ENCODE results near the gene RPA1.

The RPA1 gene

DNA sequence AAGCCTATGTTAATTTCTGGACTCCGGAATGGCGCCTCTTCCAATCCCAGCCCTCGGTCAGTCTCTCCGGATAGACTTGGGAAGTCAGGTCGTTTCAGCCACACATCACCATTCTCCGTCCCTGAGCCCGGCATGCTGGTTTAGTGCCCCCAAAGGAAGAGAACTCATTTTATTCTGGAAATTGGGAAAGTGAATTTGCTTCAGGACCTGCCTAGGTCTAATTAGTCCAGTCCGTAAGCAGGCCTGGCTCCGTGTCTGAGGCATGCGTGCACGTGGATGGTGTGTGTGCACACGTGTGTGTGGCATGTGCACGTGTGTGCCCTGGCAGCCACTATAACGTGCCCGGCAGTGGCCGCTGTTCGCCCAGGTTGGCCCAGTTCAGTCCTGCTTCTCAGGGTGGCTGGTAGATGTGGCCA is 77.4 kb downstream of the RPA1 start:
- ChIA-PET POLR2A (no interaction called here), CTCF (interaction anchor here (1.1 to 1.9 kb wide), 4 partner anchors 11 to 374 kb away, joined by 3 to 6 read pairs (median 3); partner anchors contain the start of gene HIC1)
- TF ChIP-seq, protein P1, sequence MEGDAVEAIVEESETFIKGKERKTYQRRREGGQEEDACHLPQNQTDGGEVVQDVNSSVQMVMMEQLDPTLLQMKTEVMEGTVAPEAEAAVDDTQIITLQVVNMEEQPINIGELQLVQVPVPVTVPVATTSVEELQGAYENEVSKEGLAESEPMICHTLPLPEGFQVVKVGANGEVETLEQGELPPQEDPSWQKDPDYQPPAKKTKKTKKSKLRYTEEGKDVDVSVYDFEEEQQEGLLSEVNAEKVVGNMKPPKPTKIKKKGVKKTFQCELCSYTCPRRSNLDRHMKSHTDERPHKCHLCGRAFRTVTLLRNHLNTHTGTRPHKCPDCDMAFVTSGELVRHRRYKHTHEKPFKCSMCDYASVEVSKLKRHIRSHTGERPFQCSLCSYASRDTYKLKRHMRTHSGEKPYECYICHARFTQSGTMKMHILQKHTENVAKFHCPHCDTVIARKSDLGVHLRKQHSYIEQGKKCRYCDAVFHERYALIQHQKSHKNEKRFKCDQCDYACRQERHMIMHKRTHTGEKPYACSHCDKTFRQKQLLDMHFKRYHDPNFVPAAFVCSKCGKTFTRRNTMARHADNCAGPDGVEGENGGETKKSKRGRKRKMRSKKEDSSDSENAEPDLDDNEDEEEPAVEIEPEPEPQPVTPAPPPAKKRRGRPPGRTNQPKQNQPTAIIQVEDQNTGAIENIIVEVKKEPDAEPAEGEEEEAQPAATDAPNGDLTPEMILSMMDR (IDR thresholded peaks at IDR 0.05; ENCODE audit: insufficient read depth, low read length, missing control alignments): no peak
- no peak for DNase-seq (ENCODE audit: low read depth, low spot score)
- no peak overlapping the region for H3K4me3 ChIP-seq (ENCODE audit: low read depth, low read length)

DNA sequence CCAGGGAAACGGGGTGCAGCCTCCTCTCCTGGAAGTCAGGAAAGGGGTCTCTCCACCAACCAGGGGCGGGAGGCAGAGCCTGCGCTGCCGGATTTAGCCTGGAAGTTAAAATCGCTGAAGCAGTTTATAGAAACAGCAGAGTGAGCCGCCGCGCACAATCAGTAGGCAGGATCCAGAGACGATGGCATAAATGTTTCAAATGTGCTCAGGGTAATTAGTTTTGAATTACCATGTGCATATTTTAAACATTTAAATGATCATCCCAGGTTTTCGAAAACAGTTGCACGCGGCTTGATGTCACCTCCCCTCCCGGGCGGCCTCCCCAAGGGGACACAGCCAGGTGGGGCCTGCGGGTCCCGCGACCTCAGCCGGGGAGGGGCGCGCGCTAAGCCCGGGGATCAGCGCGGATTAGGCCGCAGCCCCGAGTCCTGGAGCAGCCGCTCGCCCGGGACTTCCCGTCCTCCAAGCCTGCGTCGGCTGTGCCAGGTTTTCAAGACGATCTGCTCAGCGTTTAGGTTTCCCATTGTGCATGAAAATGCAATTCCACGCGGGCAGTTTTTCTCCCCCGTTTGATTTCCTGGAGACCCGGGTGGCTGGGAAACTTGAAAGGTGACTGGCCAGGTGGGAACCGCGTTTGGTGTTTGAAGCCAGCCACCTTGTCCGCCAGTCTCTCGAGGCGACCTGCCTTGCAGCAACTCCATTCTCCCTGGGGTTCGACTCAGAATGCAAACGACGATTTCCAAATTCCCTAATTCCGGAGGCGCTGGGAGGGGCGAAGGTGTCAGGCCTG is 78.3 kb downstream of the RPA1 start:
- ChIA-PET POLR2A (interaction anchor here (1.0 kb wide), 1 partner anchor 118 kb away, joined by 3 read pairs; no protein-coding TSS in a partner anchor), CTCF (interaction anchor here (0.8 to 5.1 kb wide), 28 partner anchors 11 to 374 kb away, joined by 3 to 223 read pairs (median 6); partner anchors contain the start of genes DPH1, OVCA2 and RTN4RL1)
- DNase-seq (ENCODE audit: low read depth, low spot score): no peak
- H3K4me3 ChIP-seq (ENCODE audit: low read depth, low read length): peak overlapping the region; percentile 44
- TF ChIP-seq, protein P1 (IDR thresholded peaks at IDR 0.05; ENCODE audit: insufficient read depth, low read length, missing control alignments): no peak

DNA sequence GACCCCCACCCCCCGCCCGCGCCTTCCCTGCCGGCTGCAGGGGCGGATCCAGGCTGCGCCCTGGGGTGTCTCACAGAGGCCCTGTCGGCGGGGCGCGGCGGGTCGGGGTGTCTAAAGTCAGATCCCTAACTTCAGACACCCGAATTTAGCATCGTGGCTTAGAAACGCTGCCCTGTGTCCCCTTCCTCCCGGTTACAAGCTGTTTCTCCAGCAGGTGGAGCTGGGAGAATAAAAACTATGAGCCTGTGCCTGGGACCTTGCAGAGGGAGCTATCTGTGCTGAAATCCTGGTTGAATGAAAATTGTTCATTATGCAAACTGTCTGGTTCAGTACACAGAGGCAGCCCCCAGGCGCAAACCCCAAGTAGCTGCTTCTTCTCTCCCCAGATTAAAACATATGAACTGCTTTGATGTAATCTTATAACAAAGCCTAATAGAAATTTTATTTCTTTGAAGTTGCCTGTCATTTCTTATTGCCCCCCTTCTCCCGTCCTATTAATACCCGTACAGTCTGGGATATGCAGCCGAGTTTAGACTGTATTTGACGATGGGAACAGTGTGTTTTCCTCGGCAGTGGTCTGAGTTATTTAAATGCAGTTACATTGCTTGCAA is 79.0 kb downstream of the RPA1 start:
- peak overlapping the region; percentile 44 for H3K4me3 ChIP-seq (ENCODE audit: low read depth, low read length)
- TF ChIP-seq, protein P1 (IDR thresholded peaks at IDR 0.05; ENCODE audit: insufficient read depth, low read length, missing control alignments): peak; percentile 74
- ChIA-PET POLR2A (interaction anchor here (1.0 kb wide), 1 partner anchor 117 kb away, joined by 3 read pairs; no protein-coding TSS in a partner anchor), CTCF (interaction anchor here (0.7 to 5.1 kb wide), 31 partner anchors 8 to 376 kb away, joined by 3 to 223 read pairs (median 5); partner anchors contain the start of genes DPH1, OVCA2 and RTN4RL1)
- DNase-seq (ENCODE audit: low read depth, low spot score): peak; percentile 14

DNA sequence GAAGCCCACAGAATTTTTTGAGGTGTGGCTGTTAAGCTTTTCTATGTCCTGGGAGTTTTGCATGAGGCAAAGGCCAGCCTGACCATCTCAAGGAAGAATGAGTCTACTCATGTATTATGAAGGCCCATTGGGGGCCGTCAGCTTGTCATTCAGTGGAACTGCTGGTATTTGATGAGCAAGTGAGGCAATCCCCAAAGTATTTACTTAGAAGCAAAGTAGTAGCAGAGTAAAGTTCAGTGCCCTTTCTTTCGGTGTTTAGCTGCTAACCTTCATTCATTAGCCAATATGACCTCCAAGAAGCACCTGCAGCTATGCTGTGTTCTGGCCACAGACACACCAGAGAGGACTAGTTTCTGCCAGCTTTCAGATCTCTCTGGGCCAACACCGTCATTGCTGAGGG is 80.2 kb downstream of the RPA1 start:
- H3K4me3 ChIP-seq (ENCODE audit: low read depth, low read length): no peak overlapping the region
- ChIA-PET CTCF (interaction anchor here (0.6 to 5.1 kb wide), 20 partner anchors 9 to 372 kb away, joined by 3 to 223 read pairs (median 6); partner anchors contain the start of genes DPH1, HIC1, OVCA2 and RTN4RL1), POLR2A (no interaction called here)
- TF ChIP-seq, protein P1 (IDR thresholded peaks at IDR 0.05; ENCODE audit: insufficient read depth, low read length, missing control alignments): no peak
- no peak for DNase-seq (ENCODE audit: low read depth, low spot score)

DNA sequence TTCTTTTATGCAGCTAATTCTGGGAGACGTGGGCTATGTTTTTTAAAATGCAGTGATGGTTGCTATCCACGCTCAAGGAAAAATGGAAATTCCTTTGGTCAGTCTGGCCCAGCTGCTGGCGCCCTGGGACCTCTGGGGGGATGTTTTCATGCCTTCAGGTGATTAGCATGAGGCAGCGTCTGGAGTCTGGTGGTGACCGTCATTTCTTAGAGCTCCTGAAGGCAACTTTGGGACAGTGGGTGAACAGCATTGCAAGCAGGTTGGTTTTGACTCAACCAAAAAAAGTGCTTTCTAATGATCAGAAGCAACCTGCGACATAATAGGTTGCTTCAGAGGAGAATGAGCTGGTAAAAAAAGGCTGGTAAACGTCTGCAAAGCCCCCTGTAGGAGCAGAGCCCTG is 82.3 kb downstream of the RPA1 start:
- DNase-seq (ENCODE audit: low read depth, low spot score): no peak
- no peak overlapping the region for H3K4me3 ChIP-seq (ENCODE audit: low read depth, low read length)
- TF ChIP-seq, protein P1 (IDR thresholded peaks at IDR 0.05; ENCODE audit: insufficient read depth, low read length, missing control alignments): no peak
- ChIA-PET CTCF (interaction anchor here (1.3 to 5.1 kb wide), 3 partner anchors 10 to 117 kb away, joined by 4 to 223 read pairs (median 6); partner anchors contain the start of genes DPH1 and RTN4RL1), POLR2A (no interaction called here)

DNA sequence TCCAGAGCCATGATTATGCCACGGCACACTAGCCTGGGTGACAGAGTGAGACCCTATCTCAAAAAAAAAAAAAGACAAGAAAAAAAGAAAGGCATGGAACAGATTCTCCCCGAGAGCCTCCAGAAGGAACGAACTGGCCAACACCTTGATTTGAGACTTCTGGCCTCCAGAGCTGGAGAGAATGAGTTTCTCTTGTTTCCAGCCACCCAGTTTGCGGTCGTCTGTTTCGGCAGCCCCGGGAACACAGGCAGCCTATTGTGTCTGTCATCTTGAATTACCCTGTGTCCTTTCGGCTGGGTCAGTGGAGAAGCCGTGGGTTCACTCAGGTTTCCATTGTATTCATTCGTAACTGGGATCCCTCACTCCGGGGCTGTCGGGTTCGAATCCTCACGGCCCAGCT is 83.9 kb downstream of the RPA1 start:
- no peak overlapping the region for H3K4me3 ChIP-seq (ENCODE audit: low read depth, low read length)
- POLR2A ChIA-PET: no interaction called here
- TF ChIP-seq, protein P1 (IDR thresholded peaks at IDR 0.05; ENCODE audit: insufficient read depth, low read length, missing control alignments): no peak
- CTCF ChIA-PET: no interaction called here
- no peak for DNase-seq (ENCODE audit: low read depth, low spot score)

All from AG04449 (cell line).